Measurements from ENCODE around the gene RGS12.

The RGS12 gene

DNA sequence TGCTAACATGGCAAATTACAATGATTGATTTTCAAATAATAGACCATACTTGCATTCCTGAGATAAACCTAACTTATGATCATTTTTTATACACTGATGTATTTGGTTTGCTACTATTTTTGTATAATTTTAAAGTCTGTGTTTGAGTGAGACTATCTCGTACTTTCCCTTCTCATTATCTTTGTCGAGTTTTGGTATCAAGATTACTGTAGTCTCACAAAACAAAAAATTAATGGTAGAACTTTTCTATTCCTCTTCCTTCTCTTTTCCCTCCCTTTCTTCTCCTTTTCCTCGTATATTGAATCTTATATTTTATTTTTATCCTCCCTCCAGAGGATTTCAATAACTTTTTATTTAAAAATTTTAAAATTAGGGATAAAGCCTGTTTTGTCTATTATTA, 41.5 kb downstream of the RGS12 start:
- no peak overlapping the region for H3K27ac ChIP-seq (replicated peaks)
- no peak overlapping the region for H3K4me3 ChIP-seq (replicated peaks; ENCODE audit: insufficient read depth, low read length)
- no peaks in the 10 kb centered on the region for H3K27me3 ChIP-seq (ENCODE audit: insufficient read depth, poor library complexity, severe bottlenecking)
- DNase-seq (ENCODE audit: low read depth in 1 of 2, low spot score in 1 of 2): no peak
- TF ChIP-seq SPI1 (IDR thresholded peaks at IDR 0.05; ENCODE audit: borderline replicate concordance, low read depth) (no peak), GABPA (IDR thresholded peaks at IDR 0.05; ENCODE audit: low read depth) (no peak), POLR2AphosphoS5 (IDR thresholded peaks at IDR 0.05; ENCODE audit: low read depth) (no peak)
- TF ChIP-seq, protein P1, sequence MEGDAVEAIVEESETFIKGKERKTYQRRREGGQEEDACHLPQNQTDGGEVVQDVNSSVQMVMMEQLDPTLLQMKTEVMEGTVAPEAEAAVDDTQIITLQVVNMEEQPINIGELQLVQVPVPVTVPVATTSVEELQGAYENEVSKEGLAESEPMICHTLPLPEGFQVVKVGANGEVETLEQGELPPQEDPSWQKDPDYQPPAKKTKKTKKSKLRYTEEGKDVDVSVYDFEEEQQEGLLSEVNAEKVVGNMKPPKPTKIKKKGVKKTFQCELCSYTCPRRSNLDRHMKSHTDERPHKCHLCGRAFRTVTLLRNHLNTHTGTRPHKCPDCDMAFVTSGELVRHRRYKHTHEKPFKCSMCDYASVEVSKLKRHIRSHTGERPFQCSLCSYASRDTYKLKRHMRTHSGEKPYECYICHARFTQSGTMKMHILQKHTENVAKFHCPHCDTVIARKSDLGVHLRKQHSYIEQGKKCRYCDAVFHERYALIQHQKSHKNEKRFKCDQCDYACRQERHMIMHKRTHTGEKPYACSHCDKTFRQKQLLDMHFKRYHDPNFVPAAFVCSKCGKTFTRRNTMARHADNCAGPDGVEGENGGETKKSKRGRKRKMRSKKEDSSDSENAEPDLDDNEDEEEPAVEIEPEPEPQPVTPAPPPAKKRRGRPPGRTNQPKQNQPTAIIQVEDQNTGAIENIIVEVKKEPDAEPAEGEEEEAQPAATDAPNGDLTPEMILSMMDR (IDR thresholded peaks at IDR 0.05; ENCODE audit: insufficient read depth, low read length): no peak
- TF ChIP-seq, protein P2, sequence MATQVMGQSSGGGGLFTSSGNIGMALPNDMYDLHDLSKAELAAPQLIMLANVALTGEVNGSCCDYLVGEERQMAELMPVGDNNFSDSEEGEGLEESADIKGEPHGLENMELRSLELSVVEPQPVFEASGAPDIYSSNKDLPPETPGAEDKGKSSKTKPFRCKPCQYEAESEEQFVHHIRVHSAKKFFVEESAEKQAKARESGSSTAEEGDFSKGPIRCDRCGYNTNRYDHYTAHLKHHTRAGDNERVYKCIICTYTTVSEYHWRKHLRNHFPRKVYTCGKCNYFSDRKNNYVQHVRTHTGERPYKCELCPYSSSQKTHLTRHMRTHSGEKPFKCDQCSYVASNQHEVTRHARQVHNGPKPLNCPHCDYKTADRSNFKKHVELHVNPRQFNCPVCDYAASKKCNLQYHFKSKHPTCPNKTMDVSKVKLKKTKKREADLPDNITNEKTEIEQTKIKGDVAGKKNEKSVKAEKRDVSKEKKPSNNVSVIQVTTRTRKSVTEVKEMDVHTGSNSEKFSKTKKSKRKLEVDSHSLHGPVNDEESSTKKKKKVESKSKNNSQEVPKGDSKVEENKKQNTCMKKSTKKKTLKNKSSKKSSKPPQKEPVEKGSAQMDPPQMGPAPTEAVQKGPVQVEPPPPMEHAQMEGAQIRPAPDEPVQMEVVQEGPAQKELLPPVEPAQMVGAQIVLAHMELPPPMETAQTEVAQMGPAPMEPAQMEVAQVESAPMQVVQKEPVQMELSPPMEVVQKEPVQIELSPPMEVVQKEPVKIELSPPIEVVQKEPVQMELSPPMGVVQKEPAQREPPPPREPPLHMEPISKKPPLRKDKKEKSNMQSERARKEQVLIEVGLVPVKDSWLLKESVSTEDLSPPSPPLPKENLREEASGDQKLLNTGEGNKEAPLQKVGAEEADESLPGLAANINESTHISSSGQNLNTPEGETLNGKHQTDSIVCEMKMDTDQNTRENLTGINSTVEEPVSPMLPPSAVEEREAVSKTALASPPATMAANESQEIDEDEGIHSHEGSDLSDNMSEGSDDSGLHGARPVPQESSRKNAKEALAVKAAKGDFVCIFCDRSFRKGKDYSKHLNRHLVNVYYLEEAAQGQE (IDR thresholded peaks at IDR 0.05; ENCODE audit: insufficient replicate concordance, low read depth): no peak

DNA sequence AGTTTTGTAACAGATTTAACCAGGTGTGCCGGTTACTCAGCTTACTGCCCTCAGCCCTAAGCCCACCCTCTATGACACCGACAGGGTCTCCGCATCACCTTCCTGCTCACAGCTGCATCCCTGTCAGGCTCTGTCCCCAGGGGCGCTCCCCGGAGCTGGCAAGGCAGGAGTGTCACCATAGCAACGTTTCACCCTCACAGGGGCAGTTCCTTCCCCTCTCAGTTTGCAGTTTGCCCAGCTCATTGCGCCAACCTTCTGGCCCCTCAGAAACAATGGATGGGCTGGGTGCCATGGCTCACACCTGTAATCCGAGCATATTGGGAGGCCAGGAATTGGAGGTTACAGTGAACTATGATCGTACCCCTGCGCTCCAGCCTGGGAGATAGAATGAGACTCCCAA, 42.6 kb downstream of the RGS12 start:
- DNase-seq (ENCODE audit: low read depth in 1 of 2, low spot score in 1 of 2): no peak
- H3K4me3 ChIP-seq (replicated peaks; ENCODE audit: insufficient read depth, low read length): no peak overlapping the region
- no peaks in the 10 kb centered on the region for H3K27me3 ChIP-seq (ENCODE audit: insufficient read depth, poor library complexity, severe bottlenecking)
- no peak overlapping the region for H3K27ac ChIP-seq (replicated peaks)
- TF ChIP-seq GABPA (IDR thresholded peaks at IDR 0.05; ENCODE audit: low read depth) (no peak), SPI1 (IDR thresholded peaks at IDR 0.05; ENCODE audit: borderline replicate concordance, low read depth) (no peak), POLR2AphosphoS5 (IDR thresholded peaks at IDR 0.05; ENCODE audit: low read depth) (no peak)
- TF ChIP-seq, protein P2 (IDR thresholded peaks at IDR 0.05; ENCODE audit: insufficient replicate concordance, low read depth): no peak

DNA sequence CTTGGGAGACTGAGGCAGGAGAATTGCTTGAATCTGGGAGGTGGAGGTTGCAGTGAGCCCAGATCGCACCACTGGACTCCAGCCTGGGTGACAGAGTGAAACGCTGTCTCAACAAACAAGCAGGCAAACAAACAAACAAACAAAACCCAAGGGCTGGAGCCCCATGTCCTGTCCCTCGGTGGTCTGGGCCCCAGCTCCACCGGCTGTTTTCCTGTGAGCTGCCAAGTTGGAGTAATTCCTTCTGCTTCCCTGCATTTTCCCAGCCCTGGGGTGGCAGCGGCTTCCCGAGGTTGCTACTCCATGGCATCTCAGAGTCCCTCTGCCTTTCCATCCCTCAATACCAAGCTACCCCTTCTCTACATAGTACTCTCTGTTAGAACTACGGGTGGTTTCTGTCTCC, 43.2 kb downstream of the RGS12 start:
- H3K4me3 ChIP-seq (replicated peaks; ENCODE audit: insufficient read depth, low read length): no peak overlapping the region
- TF ChIP-seq SPI1 (IDR thresholded peaks at IDR 0.05; ENCODE audit: borderline replicate concordance, low read depth): no peak
- TF ChIP-seq, protein P1 (IDR thresholded peaks at IDR 0.05; ENCODE audit: insufficient read depth, low read length): no peak
- TF ChIP-seq GABPA (IDR thresholded peaks at IDR 0.05; ENCODE audit: low read depth): no peak
- no peak for TF ChIP-seq POLR2AphosphoS5 (IDR thresholded peaks at IDR 0.05; ENCODE audit: low read depth)
- TF ChIP-seq, protein P2 (IDR thresholded peaks at IDR 0.05; ENCODE audit: insufficient replicate concordance, low read depth): no peak
- no peak overlapping the region for H3K27ac ChIP-seq (replicated peaks)
- no peak for DNase-seq (ENCODE audit: low read depth in 1 of 2, low spot score in 1 of 2)
- H3K27me3 ChIP-seq (ENCODE audit: insufficient read depth, poor library complexity, severe bottlenecking): no peaks in the 10 kb centered on the region
